Esophagus muscularis mucosa (tissue), 3 donors: Measurements from ENCODE around the gene RRAD.
"Not testable (repeated sequence)": the region's sequence is repeated elsewhere in the genome, so short reads cannot be mapped to it uniquely, and the experiment has no call there.

Experiments used
- POLR2A ChIP-seq: fragments of 450-650 bp; IDR thresholded peaks from one replicate; pipeline ENCODE4 v1.6.1; 2017; ENCODE audit warnings: antibody characterized with exemption, moderate library complexity, mild to moderate bottlenecking, low read depth
- POLR2AphosphoS5 ChIP-seq, 2 donors: sonication (generic); formaldehyde crosslinking; IDR thresholded peaks; one replicate each; pipeline ENCODE4 v1.6.1; 2017; ENCODE audit warnings: antibody characterized with exemption in 2 of 2
- TF ChIP-seq, protein P1 (sequence below), 3 experiments: fragments of 200-600 bp in 2 of 3; fragments of 450-650 bp in 1 of 3; sonication (generic) in 2 of 3; IDR thresholded peaks; one replicate each; pipeline ENCODE4 v1.5.1; 2017 to 2019; ENCODE audit warnings: antibody characterized with exemption in 3 of 3, mild to moderate bottlenecking in 2 of 3, moderate library complexity in 1 of 3

DNA sequence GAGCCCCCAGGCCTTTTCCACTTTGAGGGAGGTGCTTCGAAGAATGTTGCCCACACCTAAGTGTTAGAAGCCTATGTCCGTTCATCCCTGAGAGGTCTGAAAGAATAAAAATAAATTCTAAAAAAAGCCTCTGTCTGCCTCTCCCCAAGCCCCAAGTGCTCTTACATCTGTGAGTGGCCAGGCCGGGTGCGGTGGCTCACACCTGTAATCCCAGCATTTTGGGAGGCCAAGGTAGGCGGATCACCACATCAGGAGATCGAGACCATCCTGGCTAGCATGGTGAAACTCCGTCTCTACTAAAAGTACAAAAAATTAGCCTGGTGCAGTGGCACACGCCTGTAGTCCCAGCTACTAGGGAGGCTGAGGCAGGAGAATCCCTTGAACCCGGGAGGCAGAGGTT is 19.6 kb upstream of the RRAD start:
- not testable (repeated sequence) for TF ChIP-seq POLR2A; POLR2AphosphoS5 (IDR thresholded peaks at IDR 0.05)
- TF ChIP-seq, protein P1, sequence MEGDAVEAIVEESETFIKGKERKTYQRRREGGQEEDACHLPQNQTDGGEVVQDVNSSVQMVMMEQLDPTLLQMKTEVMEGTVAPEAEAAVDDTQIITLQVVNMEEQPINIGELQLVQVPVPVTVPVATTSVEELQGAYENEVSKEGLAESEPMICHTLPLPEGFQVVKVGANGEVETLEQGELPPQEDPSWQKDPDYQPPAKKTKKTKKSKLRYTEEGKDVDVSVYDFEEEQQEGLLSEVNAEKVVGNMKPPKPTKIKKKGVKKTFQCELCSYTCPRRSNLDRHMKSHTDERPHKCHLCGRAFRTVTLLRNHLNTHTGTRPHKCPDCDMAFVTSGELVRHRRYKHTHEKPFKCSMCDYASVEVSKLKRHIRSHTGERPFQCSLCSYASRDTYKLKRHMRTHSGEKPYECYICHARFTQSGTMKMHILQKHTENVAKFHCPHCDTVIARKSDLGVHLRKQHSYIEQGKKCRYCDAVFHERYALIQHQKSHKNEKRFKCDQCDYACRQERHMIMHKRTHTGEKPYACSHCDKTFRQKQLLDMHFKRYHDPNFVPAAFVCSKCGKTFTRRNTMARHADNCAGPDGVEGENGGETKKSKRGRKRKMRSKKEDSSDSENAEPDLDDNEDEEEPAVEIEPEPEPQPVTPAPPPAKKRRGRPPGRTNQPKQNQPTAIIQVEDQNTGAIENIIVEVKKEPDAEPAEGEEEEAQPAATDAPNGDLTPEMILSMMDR (IDR thresholded peaks at IDR 0.05) = not testable (repeated sequence)
